ENCODE results near the gene SMYD3. TPM values are rescaled to one million over a fixed set of nuclear protein-coding genes. Genes with fewer than 3 reads are reported as not detected.

SMYD3 gene
- total RNA-seq, 1 donor from 2014 or later, result 24.2 TPM

GRCh38 chr1:246136477-246136876 is 370.6 kb downstream of the SMYD3 start:
- no peak for TF ChIP-seq CTCF (conservative IDR thresholded peaks at IDR 0.05)
- Mint-ChIP-seq H3K36me3 (ENCODE audit: low read depth) (no peaks in the 10 kb centered on the region), H3K27ac (ENCODE audit: unreplicated experiment) (no peak overlapping the region), H3K4me1 (peaks cover 13% of the 10 kb centered on the region), H3K27me3 (ENCODE audit: low read depth) (no peaks in the 10 kb centered on the region), H3K9me3 (peaks cover 5% of the 10 kb centered on the region), H3K4me3 (no peak overlapping the region)
- no peak for DNase-seq (ENCODE audit: low read depth, low spot score)

GRCh38 chr1:246134789-246135188 is 372.3 kb downstream of the SMYD3 start:
- Mint-ChIP-seq H3K4me1 (peaks cover 16% of the 10 kb centered on the region), H3K4me3 (no peak overlapping the region), H3K36me3 (ENCODE audit: low read depth) (no peaks in the 10 kb centered on the region), H3K9me3 (peaks cover 5% of the 10 kb centered on the region), H3K27ac (ENCODE audit: unreplicated experiment) (no peak overlapping the region), H3K27me3 (ENCODE audit: low read depth) (no peaks in the 10 kb centered on the region)
- DNase-seq (ENCODE audit: low read depth, low spot score), result no peak
- TF ChIP-seq CTCF (conservative IDR thresholded peaks at IDR 0.05), result no peak

GRCh38 chr1:246131095-246131494 is 376.0 kb downstream of the SMYD3 start:
- no peaks in the 10 kb centered on the region for H3K36me3 Mint-ChIP-seq (ENCODE audit: low read depth)
- TF ChIP-seq CTCF (conservative IDR thresholded peaks at IDR 0.05), result no peak

GRCh38 chr1:246128494-246129069 is 378.5 kb downstream of the SMYD3 start:
- Mint-ChIP-seq H3K4me3 (no peak overlapping the region), H3K36me3 (ENCODE audit: low read depth) (no peaks in the 10 kb centered on the region), H3K27me3 (ENCODE audit: low read depth) (no peaks in the 10 kb centered on the region), H3K27ac (ENCODE audit: unreplicated experiment) (no peak overlapping the region), H3K9me3 (peaks cover 3% of the 10 kb centered on the region), H3K4me1 (peaks cover 10% of the 10 kb centered on the region)
- no peak for TF ChIP-seq CTCF (conservative IDR thresholded peaks at IDR 0.05)
- no peak for DNase-seq (ENCODE audit: low read depth, low spot score)

More at GRCh38 chr1:246131095-246131494, 376.0 kb downstream of the SMYD3 start:
- Mint-ChIP-seq H3K4me3 (no peak overlapping the region), H3K27ac (ENCODE audit: unreplicated experiment) (no peak overlapping the region), H3K4me1 (peaks cover 10% of the 10 kb centered on the region), H3K9me3 (peaks cover 3% of the 10 kb centered on the region), H3K27me3 (ENCODE audit: low read depth) (no peaks in the 10 kb centered on the region)
- no peak for DNase-seq (ENCODE audit: low read depth, low spot score)

GRCh38 chr1:246126580-246126979 is 380.5 kb downstream of the SMYD3 start:
- H3K4me3 Mint-ChIP-seq, result no peak overlapping the region
- no peaks in the 10 kb centered on the region for H3K36me3 Mint-ChIP-seq (ENCODE audit: low read depth)
- no peak overlapping the region for H3K27ac Mint-ChIP-seq (ENCODE audit: unreplicated experiment)
- peaks cover 10% of the 10 kb centered on the region for H3K4me1 Mint-ChIP-seq
- H3K9me3 Mint-ChIP-seq, result no peaks in the 10 kb centered on the region
- TF ChIP-seq CTCF (conservative IDR thresholded peaks at IDR 0.05), result no peak
- H3K27me3 Mint-ChIP-seq (ENCODE audit: low read depth), result no peaks in the 10 kb centered on the region
- no peak for DNase-seq (ENCODE audit: low read depth, low spot score)
